ENCODE measurements around the gene ABAT. TPM values are rescaled to one million over a fixed set of nuclear protein-coding genes. Genes with fewer than 3 reads are reported as not detected.

ABAT gene
- total and polyA plus RNA-seq, 10 of the 15 experiments (the other 5 are each of a cell fraction or from before 2014, with no cell fraction given) = 1.0 to 10.6 (median 1.9) TPM

- TF ChIP-seq, protein P1, sequence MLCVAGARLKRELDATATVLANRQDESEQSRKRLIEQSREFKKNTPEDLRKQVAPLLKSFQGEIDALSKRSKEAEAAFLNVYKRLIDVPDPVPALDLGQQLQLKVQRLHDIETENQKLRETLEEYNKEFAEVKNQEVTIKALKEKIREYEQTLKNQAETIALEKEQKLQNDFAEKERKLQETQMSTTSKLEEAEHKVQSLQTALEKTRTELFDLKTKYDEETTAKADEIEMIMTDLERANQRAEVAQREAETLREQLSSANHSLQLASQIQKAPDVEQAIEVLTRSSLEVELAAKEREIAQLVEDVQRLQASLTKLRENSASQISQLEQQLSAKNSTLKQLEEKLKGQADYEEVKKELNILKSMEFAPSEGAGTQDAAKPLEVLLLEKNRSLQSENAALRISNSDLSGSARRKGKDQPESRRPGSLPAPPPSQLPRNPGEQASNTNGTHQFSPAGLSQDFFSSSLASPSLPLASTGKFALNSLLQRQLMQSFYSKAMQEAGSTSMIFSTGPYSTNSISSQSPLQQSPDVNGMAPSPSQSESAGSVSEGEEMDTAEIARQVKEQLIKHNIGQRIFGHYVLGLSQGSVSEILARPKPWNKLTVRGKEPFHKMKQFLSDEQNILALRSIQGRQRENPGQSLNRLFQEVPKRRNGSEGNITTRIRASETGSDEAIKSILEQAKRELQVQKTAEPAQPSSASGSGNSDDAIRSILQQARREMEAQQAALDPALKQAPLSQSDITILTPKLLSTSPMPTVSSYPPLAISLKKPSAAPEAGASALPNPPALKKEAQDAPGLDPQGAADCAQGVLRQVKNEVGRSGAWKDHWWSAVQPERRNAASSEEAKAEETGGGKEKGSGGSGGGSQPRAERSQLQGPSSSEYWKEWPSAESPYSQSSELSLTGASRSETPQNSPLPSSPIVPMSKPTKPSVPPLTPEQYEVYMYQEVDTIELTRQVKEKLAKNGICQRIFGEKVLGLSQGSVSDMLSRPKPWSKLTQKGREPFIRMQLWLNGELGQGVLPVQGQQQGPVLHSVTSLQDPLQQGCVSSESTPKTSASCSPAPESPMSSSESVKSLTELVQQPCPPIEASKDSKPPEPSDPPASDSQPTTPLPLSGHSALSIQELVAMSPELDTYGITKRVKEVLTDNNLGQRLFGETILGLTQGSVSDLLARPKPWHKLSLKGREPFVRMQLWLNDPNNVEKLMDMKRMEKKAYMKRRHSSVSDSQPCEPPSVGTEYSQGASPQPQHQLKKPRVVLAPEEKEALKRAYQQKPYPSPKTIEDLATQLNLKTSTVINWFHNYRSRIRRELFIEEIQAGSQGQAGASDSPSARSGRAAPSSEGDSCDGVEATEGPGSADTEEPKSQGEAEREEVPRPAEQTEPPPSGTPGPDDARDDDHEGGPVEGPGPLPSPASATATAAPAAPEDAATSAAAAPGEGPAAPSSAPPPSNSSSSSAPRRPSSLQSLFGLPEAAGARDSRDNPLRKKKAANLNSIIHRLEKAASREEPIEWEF (IDR thresholded peaks at IDR 0.05; ENCODE audit: insufficient replicate concordance, low read depth, low read length) = no peak
- TF ChIP-seq ZBTB4 (CRISPR knock-in tag; IDR thresholded peaks at IDR 0.05) = no peak
Measured at GRCh38 chr16:8645831-8646230, 28.6 kb upstream of the ABAT start (continued).

Data from GM12878 (cell line).